HepG2 (cell line): ENCODE results near the gene NDUFAF8. TPM values are rescaled to one million over a fixed set of nuclear protein-coding genes. Genes with fewer than 3 reads are reported as not detected.

Experiments used
- ATAC-seq: fragments of 200-7000 bp; cut with Tn5 transposase; 3 replicates; pipeline ENCODE4 v1.9.1; 2020; ENCODE audit warnings: mild to moderate bottlenecking, moderate library complexity
- BruUV-seq: library from RNA; stranded (reverse); fragments of 400-500 nt; replicated peaks from 2 replicates; lab custom pipeline; 2021; lab: Mats Ljungman, UMichigan
- CTCF ChIA-PET: fragments of 300-600 bp; formaldehyde crosslinking; extraction: SDS; loops from one replicate; lab custom pipeline; 2021; ENCODE audit warnings: low total read pairs, inconsistent platforms, low intra/inter-chr PET ratio; lab: Yijun Ruan, JAX
- POLR2A ChIA-PET: fragments of 350-600 bp; sonication (Branson Sonifier 250); formaldehyde crosslinking; loops from one replicate; lab custom pipeline; 2020; ENCODE audit warnings: antibody characterized with exemption, inconsistent platforms; lab: Yijun Ruan, JAX
- DNase-seq: peaks from one replicate; pipeline ENCODE4 v3.0.0-alpha.2; 2015; ENCODE audit warnings: low spot score
- FAIRE-seq: peaks from 3 replicates; lab custom pipeline; 2011; peaks lifted over from hg19 to GRCh38; lab: Jason Lieb, UNC
- H2AFZ ChIP-seq: one replicate; pipeline ENCODE4 v1.6.1; 2011; ENCODE audit warnings: low read length, inconsistent platforms
- H3K27ac ChIP-seq: fragments of 300-600 bp; 3 replicates; pipeline ENCODE4 v1.8.0; 2011; ENCODE audit warnings: mixed run types, mild to moderate bottlenecking, mixed read lengths, low read length, inconsistent platforms; ENCODE audit not compliant: insufficient read depth; ENCODE audit errors: extremely low read length
- H3K27me3 ChIP-seq, 2 experiments: fragments of 200-600 bp in 1 of 2; 2 replicates in 1 of 2; 3 replicates in 1 of 2; pipeline versions ENCODE4 v1.6.0 to v1.8.0; 2011; ENCODE audit warnings: low read length in 2 of 2, mild to moderate bottlenecking in 2 of 2, moderate library complexity in 2 of 2, inconsistent platforms in 1 of 2; ENCODE audit not compliant: insufficient read depth in 2 of 2, control insufficient read depth in 1 of 2
- H3K36me3 ChIP-seq, 2 experiments: fragments of 200-600 bp in 1 of 2; replicated peaks in 1 of 2; 2 replicates in 1 of 2; 3 replicates in 1 of 2; pipeline versions ENCODE4 v1.5.1 to v1.8.0; 2011; ENCODE audit warnings: low read length in 2 of 2, inconsistent platforms in 1 of 2; ENCODE audit not compliant: insufficient read depth in 2 of 2, control insufficient read depth in 1 of 2
- H3K4me1 ChIP-seq: 2 replicates; pipeline ENCODE4 v1.5.1; 2012; ENCODE audit warnings: low read length, inconsistent platforms; ENCODE audit not compliant: insufficient read depth
- H3K4me2 ChIP-seq: 2 replicates; pipeline ENCODE4 v1.6.0; 2011; ENCODE audit warnings: low read depth, low read length, inconsistent platforms
- H3K4me3 ChIP-seq, 3 experiments: fragments of 200-600 bp in 1 of 3; sonication (generic), shearing (Covaris generic) in 1 of 3; replicated peaks in 1 of 3; 2 replicates each; pipeline ENCODE4 v1.5.1; 2011 to 2016; ENCODE audit warnings: low read length in 3 of 3, inconsistent platforms in 2 of 3, low read depth in 2 of 3, mild to moderate bottlenecking in 2 of 3, control low read depth in 1 of 3, mixed read lengths in 1 of 3; ENCODE audit not compliant: insufficient read depth in 1 of 3
- H3K79me2 ChIP-seq: one replicate; pipeline ENCODE4 v1.6.1; 2011; ENCODE audit warnings: low read length, inconsistent platforms; ENCODE audit not compliant: insufficient read depth
- H3K9ac ChIP-seq: 2 replicates; pipeline ENCODE4 v1.6.0; 2011; ENCODE audit warnings: mild to moderate bottlenecking, low read depth, low read length, inconsistent platforms; ENCODE audit not compliant: insufficient read depth
- H3K9me3 ChIP-seq: 2 replicates; pipeline ENCODE4 v1.5.1; 2012; ENCODE audit warnings: mild to moderate bottlenecking, low read length
- H4K20me1 ChIP-seq: 2 replicates; pipeline ENCODE4 v1.6.0; 2011; ENCODE audit warnings: inconsistent platforms, mild to moderate bottlenecking, low read length, moderate library complexity; ENCODE audit not compliant: insufficient read depth
- BCLAF1 ChIP-seq: fragments of 450-650 bp; IDR thresholded peaks from 2 replicates; pipeline ENCODE4 v1.6.1; 2017; ENCODE audit warnings: mild to moderate bottlenecking
- DNMT1 ChIP-seq: sonication (generic); formaldehyde crosslinking; IDR thresholded peaks from 2 replicates; pipeline ENCODE4 v1.5.1; 2020; ENCODE audit warnings: mild to moderate bottlenecking, missing genetic modification reagents
- EED ChIP-seq: sonication (generic); formaldehyde crosslinking; IDR thresholded peaks from 2 replicates; pipeline ENCODE4 v1.5.0; 2020; ENCODE audit warnings: mild to moderate bottlenecking, missing genetic modification reagents
- FOXC1 ChIP-seq: sonication (generic); formaldehyde crosslinking; IDR thresholded peaks from 2 replicates; pipeline ENCODE4 v1.8.0; 2022; ENCODE audit warnings: mild to moderate bottlenecking, missing genetic modification reagents, borderline replicate concordance
- HNF4G ChIP-seq, 2 experiments: sonication (generic) in 1 of 2; formaldehyde crosslinking in 1 of 2; IDR thresholded peaks; 2 replicates each; pipeline versions ENCODE4 v1.4.0 to v1.6.1; 2011 to 2020; ENCODE audit warnings: borderline replicate concordance in 2 of 2, low read depth in 2 of 2, mild to moderate bottlenecking in 2 of 2, low read length in 1 of 2, missing genetic modification reagents in 1 of 2, moderate library complexity in 1 of 2
- JARID2 ChIP-seq: sonication (generic); formaldehyde crosslinking; IDR thresholded peaks from 2 replicates; pipeline ENCODE4 v1.8.1; 2023; ENCODE audit warnings: missing genetic modification reagents, inconsistent platforms; ENCODE audit not compliant: insufficient replicate concordance
- KLF13 ChIP-seq: sonication (generic); formaldehyde crosslinking; IDR thresholded peaks from 2 replicates; pipeline ENCODE4 v1.4.0; 2020; ENCODE audit warnings: mild to moderate bottlenecking, missing genetic modification reagents
- NCOA1 ChIP-seq: sonication (generic); formaldehyde crosslinking; IDR thresholded peaks from 2 replicates; pipeline ENCODE4 v1.9.0; 2021; ENCODE audit warnings: missing genetic modification reagents
- RBM22 ChIP-seq: fragments of 200-400 bp; formaldehyde crosslinking; optimal IDR thresholded peaks from 2 replicates; pipeline ENCODE3; 2017; ENCODE audit warnings: mild to moderate bottlenecking, low read length, moderate library complexity
- TFDP2 ChIP-seq: sonication (generic); formaldehyde crosslinking; IDR thresholded peaks from 2 replicates; pipeline ENCODE4 v1.4.0; 2020; ENCODE audit warnings: missing genetic modification reagents
- ZNF350 ChIP-seq: sonication (generic); formaldehyde crosslinking; IDR thresholded peaks from 2 replicates; pipeline ENCODE4 v1.4.0; 2020; ENCODE audit warnings: mild to moderate bottlenecking, low read depth, missing genetic modification reagents, borderline replicate concordance
- WGBS: methylation state at CpG from one replicate; pipeline ENCODE4 v1.1.6; 2017; ENCODE audit warnings: low lambda C conversion rate; 5-methylcytosine and 5-hydroxymethylcytosine counted together
- in situ Hi-C: cut with HindIII; loops from 2 replicates; pipeline ENCODE4 v1.10.0; 2017; ENCODE audit warnings: low pct_unique_long_range_greater_than_20kb; ENCODE audit not compliant: extremely low pct_ligation_motif_present
- intact Hi-C: fragments of 100-400 bp; cut with micrococcal nuclease; formaldehyde crosslinking; loops from one replicate; pipeline ENCODE4 v1.10.0; 2022; ENCODE audit not compliant: unreplicated experiment
- polyA plus RNA-seq, 8 experiments: library from polyadenylated mRNA; depleted of rRNA in 3 of 8; stranded (reverse) in 7 of 8; unstranded in 1 of 8; fragments of >200 nt; fragmentation: Illumina TruSeq in 4 of 8; extraction: Trizol in 4 of 8; gene quantifications; 2 replicates each; pipeline versions ENCODE4 v1.2.1 to v1.2.3, GENCODE V29; 2011 to 2016; ENCODE audit warnings: low read depth in 4 of 8, missing spikeins in 1 of 8, mixed read lengths in 1 of 8; ENCODE audit not compliant: insufficient read depth in 1 of 8
- total RNA-seq, 5 experiments: library from RNA; depleted of rRNA; stranded (reverse); fragments of >200 nt; fragmentation: Illumina TruSeq; extraction: Trizol; gene quantifications; 2 replicates each; pipeline ENCODE4 v1.2.3, GENCODE V29; 2016; ENCODE audit warnings: low read depth in 1 of 5
- TF ChIP-seq, protein P1 (sequence below): sonication (generic); formaldehyde crosslinking; IDR thresholded peaks from 2 replicates; pipeline ENCODE4 v1.9.0; 2022; ENCODE audit warnings: missing genetic modification reagents, mild to moderate bottlenecking, borderline replicate concordance
- TF ChIP-seq, protein P2 (sequence below): sonication (generic); formaldehyde crosslinking; conservative IDR thresholded peaks from 2 replicates; pipeline ENCODE4 v1.4.0; 2020; ENCODE audit warnings: missing genetic modification reagents
- TF ChIP-seq, protein P3 (sequence below): sonication (generic); formaldehyde crosslinking; IDR thresholded peaks from 2 replicates; pipeline ENCODE4 v1.5.1; 2020; ENCODE audit warnings: mild to moderate bottlenecking, missing genetic modification reagents, borderline replicate concordance

Gene NDUFAF8
- total and polyA plus RNA-seq, 2 of the 13 experiments (the other 11 are each of a cell fraction or from before 2014, with no cell fraction given) = 75.6 to 233 TPM

- intact Hi-C loops (loop anchor here (1.0 kb wide), 1 partner anchor 99 kb away; no protein-coding TSS in a partner anchor), in situ Hi-C loops (no loop called here)
- H3K27ac ChIP-seq = no peak overlapping the region
- H3K9ac ChIP-seq = no peak overlapping the region
- peak overlapping the region; percentile 91 for H3K4me2 ChIP-seq
- no peak overlapping the region; a peak in 1 of 6 replicates for H3K4me3 ChIP-seq
- H3K27me3 ChIP-seq = no peaks in the 10 kb centered on the region; a peak in 1 of 5 replicates
- WGBS = 95% methylated on average over 10 of the region's 10 CpGs
- DNase-seq (no peak), FAIRE-seq (no peak), ATAC-seq (no peak)
- peaks cover 47% of the 10 kb centered on the region for H3K4me1 ChIP-seq
- H3K79me2 ChIP-seq = peaks cover 37% of the 10 kb centered on the region
- no peaks in the 10 kb centered on the region for H3K9me3 ChIP-seq
- BruUV-seq = no TSS peak
- POLR2A ChIA-PET = interaction anchor here (3.8 kb wide), 1 partner anchor 18 kb away, joined by 61 read pairs; the partner anchor contains the start of gene CEP131
- peaks cover 8% of the 10 kb centered on the region; the same call in 1 of the 2 replicates for H4K20me1 ChIP-seq
- H2AFZ ChIP-seq = no peak overlapping the region
- CTCF ChIA-PET = interaction anchor here (1.1 to 2.4 kb wide), 3 partner anchors 96 to 140 kb away, joined by 6 to 28 read pairs (median 9); no protein-coding TSS in a partner anchor
- peaks cover 4 to 6% of the 10 kb centered on the region in 2 experiments; a peak in 1 of 5 replicates for H3K36me3 ChIP-seq
- TF ChIP-seq, protein P1, sequence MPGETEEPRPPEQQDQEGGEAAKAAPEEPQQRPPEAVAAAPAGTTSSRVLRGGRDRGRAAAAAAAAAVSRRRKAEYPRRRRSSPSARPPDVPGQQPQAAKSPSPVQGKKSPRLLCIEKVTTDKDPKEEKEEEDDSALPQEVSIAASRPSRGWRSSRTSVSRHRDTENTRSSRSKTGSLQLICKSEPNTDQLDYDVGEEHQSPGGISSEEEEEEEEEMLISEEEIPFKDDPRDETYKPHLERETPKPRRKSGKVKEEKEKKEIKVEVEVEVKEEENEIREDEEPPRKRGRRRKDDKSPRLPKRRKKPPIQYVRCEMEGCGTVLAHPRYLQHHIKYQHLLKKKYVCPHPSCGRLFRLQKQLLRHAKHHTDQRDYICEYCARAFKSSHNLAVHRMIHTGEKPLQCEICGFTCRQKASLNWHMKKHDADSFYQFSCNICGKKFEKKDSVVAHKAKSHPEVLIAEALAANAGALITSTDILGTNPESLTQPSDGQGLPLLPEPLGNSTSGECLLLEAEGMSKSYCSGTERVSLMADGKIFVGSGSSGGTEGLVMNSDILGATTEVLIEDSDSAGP (CRISPR knock-in tag) = 0 out of 2 replicates have a peak, but pooled peaks have one; percentile 15
- TF ChIP-seq KLF13 (CRISPR knock-in tag) = 0 out of 2 replicates have a peak, but pooled peaks have one; percentile 46
- TF ChIP-seq ZNF350 = 0 out of 2 replicates have a peak, but pooled peaks have one; percentile 2
- TF ChIP-seq BCLAF1 = no peak
- TF ChIP-seq JARID2 = no peak
- no peak for TF ChIP-seq RBM22
- TF ChIP-seq, protein P2, sequence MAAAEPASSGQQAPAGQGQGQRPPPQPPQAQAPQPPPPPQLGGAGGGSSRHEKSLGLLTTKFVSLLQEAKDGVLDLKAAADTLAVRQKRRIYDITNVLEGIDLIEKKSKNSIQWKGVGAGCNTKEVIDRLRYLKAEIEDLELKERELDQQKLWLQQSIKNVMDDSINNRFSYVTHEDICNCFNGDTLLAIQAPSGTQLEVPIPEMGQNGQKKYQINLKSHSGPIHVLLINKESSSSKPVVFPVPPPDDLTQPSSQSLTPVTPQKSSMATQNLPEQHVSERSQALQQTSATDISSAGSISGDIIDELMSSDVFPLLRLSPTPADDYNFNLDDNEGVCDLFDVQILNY (CRISPR knock-in tag) = 0 out of 2 replicates have a peak, but pooled peaks have one; percentile 5
- no peak for TF ChIP-seq DNMT1 (CRISPR knock-in tag)
- TF ChIP-seq TFDP2 (CRISPR knock-in tag) = no peak
- TF ChIP-seq NCOA1 = peak; percentile 74; the same call in 1 of the 2 replicates
- TF ChIP-seq FOXC1 (CRISPR knock-in tag) = 0 out of 2 replicates have a peak, but pooled peaks have one; percentile 17
- TF ChIP-seq HNF4G (IDR thresholded peaks at IDR 0.05; ENCODE audit: borderline replicate concordance, low read depth, low read length) = no peak
- TF ChIP-seq HNF4G (CRISPR knock-in tag; IDR thresholded peaks at IDR 0.05; ENCODE audit: borderline replicate concordance, low read depth) = 0 out of 2 replicates have a peak, but pooled peaks have one; percentile 23
- 0 out of 2 replicates have a peak, but pooled peaks have one; percentile 6 for TF ChIP-seq EED (CRISPR knock-in tag)
- TF ChIP-seq, protein P3, sequence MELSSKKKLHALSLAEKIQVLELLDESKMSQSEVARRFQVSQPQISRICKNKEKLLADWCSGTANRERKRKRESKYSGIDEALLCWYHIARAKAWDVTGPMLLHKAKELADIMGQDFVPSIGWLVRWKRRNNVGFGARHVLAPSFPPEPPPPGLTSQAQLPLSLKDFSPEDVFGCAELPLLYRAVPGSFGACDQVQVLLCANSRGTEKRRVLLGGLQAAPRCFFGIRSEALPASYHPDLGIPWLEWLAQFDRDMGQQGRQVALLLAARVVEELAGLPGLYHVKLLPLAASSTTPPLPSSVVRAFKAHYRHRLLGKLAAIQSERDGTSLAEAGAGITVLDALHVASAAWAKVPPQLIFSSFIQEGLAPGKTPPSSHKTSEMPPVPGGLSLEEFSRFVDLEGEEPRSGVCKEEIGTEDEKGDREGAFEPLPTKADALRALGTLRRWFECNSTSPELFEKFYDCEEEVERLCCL = no peak
Observed at GRCh38 chr17:81241203-81241602, 2.1 kb downstream of the NDUFAF8 start.
